Suppressor macrophage (primary cell): Measurements from ENCODE around the gene HLTF.

ENCODE experiments used
- DNase-seq, 4 experiments: peaks; one replicate each; pipeline ENCODE4 v3.0.0-alpha.2; 2020 to 2022

Gene HLTF

GRCh38 chr3:149016669-149017541 is 69.4 kb downstream of the HLTF start:
- DNase-seq, result peak in 3 of 4 experiments; percentile 2 to 31 (median 9)

- no peak for DNase-seq
Observed at GRCh38 chr3:149016242-149016641, 70.1 kb downstream of the HLTF start.

GRCh38 chr3:149015393-149015792 is 70.9 kb downstream of the HLTF start:
- peak; percentile 5 to 40 (median 34) for DNase-seq

- no peak for DNase-seq
Observed at GRCh38 chr3:149013726-149014125, 72.6 kb downstream of the HLTF start.

GRCh38 chr3:149011676-149012075 is 74.7 kb downstream of the HLTF start:
- DNase-seq, result no peak

- no peak for DNase-seq
Observed at GRCh38 chr3:149010966-149011365, 75.4 kb downstream of the HLTF start.

- DNase-seq, result no peak
Observed at GRCh38 chr3:149010504-149010951, 75.8 kb downstream of the HLTF start.

- DNase-seq, result no peak
Observed at GRCh38 chr3:149009732-149010131, 76.6 kb downstream of the HLTF start.

- DNase-seq, result no peak
Observed at GRCh38 chr3:149007567-149008257, 78.6 kb downstream of the HLTF start.

- no peak for DNase-seq
Observed at GRCh38 chr3:149005416-149005815, 80.9 kb downstream of the HLTF start.

- DNase-seq, result no peak
Observed at GRCh38 chr3:149004622-149005021, 81.7 kb downstream of the HLTF start.

GRCh38 chr3:149003653-149004305 is 82.6 kb downstream of the HLTF start:
- DNase-seq, result no peak

- DNase-seq, result no peak
Observed at GRCh38 chr3:149001727-149002126, 84.6 kb downstream of the HLTF start.

GRCh38 chr3:149000206-149000745 is 86.1 kb downstream of the HLTF start:
- DNase-seq, result peak in 2 of 4 experiments; percentile 45 to 51

GRCh38 chr3:148999806-149000205 is 86.5 kb downstream of the HLTF start:
- DNase-seq, result no peak

- peak; percentile 11 to 27 (median 17) for DNase-seq
Observed at GRCh38 chr3:148998715-148999423, 87.5 kb downstream of the HLTF start.

GRCh38 chr3:148998297-148998696 is 88.0 kb downstream of the HLTF start:
- no peak for DNase-seq

- DNase-seq, result no peak
Observed at GRCh38 chr3:148997623-148998022, 88.7 kb downstream of the HLTF start.

GRCh38 chr3:148992635-148993255 is 93.6 kb downstream of the HLTF start:
- DNase-seq, result no peak

- peak; percentile 49 to 72 (median 60) for DNase-seq
Observed at GRCh38 chr3:148992027-148992634, 94.2 kb downstream of the HLTF start.
